NCI-H510A treated with DMSO at 0.1 percent for 48 hours (cell line): ENCODE measurements around the gene CMTM8.

ENCODE experiments used
- DNase-seq: peaks from one replicate; lab custom pipeline; 2025; lab: John Stamatoyannopoulos, UW

The CMTM8 gene

GRCh38 chr3:32307591-32307990 is 69.1 kb downstream of the CMTM8 start:
- no peak for DNase-seq

DNA sequence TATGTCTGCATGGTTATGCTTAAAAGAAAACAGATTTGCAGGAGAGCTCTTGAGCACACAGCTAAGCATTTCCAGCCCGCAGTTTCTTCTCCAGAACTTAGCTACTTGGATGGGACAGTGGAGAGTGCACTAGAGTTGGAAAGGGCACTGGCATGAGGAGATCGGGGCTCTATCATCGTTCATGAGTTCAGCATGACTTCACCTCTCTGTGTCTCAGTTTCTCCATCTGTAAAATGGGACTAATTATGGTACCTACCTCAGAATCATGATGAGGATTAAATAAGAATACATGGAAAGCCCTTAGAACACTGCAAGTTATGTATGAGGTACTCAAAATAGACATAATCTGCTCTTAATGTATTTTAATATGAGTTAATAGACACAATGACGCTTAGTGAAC is 69.9 kb downstream of the CMTM8 start:
- DNase-seq, result no peak

- DNase-seq, result no peak
Measured at GRCh38 chr3:32309654-32310242, 71.3 kb downstream of the CMTM8 start.

GRCh38 chr3:32310336-32310735 is 71.9 kb downstream of the CMTM8 start:
- peak; percentile 24 for DNase-seq

GRCh38 chr3:32310918-32311839 is 72.7 kb downstream of the CMTM8 start:
- no peak for DNase-seq

- no peak for DNase-seq
Measured at GRCh38 chr3:32312251-32312650, 73.8 kb downstream of the CMTM8 start.

- DNase-seq, result no peak
Measured at GRCh38 chr3:32313169-32313568, 74.7 kb downstream of the CMTM8 start.

DNA sequence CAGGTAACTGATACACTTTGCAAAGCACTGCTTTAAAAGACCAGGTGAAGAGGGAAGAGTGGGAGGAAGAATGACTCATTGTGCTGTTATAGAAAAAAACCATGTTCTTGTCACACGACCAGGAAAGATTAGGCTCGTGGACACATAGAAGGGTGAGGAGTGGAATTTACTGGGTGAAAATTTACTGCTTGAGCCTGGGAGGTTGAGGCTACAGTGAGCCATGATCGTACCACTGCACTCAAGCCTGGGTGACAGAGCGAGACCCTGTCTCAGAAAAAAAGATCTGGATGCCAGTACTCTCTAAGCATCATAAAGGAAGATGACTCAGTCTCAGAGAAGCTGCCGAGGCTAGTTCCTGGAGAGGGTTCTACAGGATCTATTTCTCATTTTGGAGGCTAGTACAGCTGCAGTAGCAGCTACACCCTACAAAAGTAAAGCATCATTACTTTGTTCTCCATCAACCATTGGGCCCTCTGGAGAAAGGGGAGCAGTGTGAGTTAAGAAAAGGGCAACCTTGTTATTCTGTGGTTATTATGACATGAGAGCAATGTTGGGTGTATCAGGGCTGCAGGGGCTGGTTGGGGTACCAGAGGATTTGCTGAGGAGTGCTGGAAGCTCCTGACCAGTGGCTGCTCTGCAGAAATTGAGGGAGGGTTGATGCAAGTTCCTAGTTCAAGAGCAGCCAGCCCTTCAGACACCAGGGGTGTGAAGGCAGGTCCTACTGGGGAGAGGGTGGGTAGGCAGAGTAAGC is 75.4 kb downstream of the CMTM8 start:
- no peak for DNase-seq

DNA sequence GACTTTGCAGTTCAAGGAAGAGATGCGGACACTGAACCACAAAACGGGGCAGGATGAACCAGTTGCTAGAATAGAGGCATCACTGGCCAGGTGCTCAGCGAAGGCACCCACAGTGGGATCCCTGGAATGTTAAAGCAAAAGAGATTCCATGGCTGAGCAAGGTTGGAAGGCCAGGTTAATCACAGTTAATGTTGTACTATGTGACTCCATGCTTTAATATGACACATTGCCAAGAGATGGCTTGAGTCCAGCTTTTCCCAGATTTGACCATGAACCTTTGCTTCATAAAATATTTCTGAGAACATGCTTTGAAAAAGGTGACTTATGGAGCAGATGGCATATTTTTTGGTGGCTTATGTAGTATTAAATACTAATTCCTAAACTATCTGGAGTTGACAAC is 77.0 kb downstream of the CMTM8 start:
- no peak for DNase-seq

- DNase-seq, result no peak
Measured at GRCh38 chr3:32316319-32316718, 77.8 kb downstream of the CMTM8 start.

GRCh38 chr3:32316976-32317375 is 78.5 kb downstream of the CMTM8 start:
- DNase-seq, result no peak

- DNase-seq, result no peak
Measured at GRCh38 chr3:32319607-32320006, 81.1 kb downstream of the CMTM8 start.

- no peak for DNase-seq
Measured at GRCh38 chr3:32320080-32320479, 81.6 kb downstream of the CMTM8 start.

DNA sequence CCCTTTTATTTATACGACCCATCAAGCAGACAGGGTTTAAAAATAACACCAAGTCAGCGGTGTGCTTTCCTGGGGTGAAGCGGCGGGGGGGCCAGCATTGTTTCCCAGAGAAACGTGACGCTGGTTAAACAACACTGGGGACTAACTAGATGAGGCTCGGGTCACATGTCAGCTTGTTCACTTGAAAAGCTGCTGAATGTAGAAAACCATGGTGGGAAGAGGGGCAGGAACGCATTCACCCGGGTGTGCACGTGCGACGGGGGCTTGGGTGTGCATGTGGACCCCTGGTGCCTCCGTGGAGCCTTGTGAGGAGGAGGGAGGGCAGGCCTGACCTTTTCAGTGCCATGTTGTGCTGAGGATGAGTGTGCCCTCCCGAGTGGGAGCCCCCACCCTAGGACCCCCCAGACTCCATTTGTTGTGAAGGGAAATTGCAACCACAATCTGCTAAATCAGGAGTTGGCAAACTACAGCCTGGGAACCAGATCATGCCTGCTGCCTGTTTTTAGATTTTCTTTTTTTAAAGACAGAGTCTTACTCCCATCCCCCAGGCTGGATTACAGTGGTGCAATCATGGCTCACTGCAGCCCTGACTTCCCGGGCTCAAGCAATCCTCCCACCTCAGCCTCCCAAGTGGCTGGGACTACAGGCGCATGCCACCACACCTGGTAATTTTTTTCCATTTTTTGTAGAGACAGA is 82.8 kb downstream of the CMTM8 start:
- DNase-seq, result peak; percentile 55

DNA sequence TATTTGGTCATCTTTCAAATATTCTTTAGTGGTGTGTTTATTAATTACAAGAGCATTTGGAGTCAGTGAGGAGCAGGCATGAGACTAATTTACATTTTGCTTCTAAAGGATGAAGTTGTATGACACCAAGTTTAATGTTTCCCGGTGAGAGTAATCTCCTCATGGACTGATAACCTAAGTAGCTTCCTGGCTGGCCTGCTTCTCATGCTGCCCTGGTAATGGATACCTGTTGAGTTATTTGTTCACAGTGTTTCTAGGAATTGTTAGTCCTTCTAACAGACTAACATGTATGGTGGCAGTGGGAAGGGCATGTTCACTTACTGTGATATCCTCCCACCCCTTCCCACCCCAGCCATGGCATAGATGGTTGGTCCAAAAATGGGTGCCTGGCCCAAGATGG is 83.8 kb downstream of the CMTM8 start:
- DNase-seq, result no peak

DNA sequence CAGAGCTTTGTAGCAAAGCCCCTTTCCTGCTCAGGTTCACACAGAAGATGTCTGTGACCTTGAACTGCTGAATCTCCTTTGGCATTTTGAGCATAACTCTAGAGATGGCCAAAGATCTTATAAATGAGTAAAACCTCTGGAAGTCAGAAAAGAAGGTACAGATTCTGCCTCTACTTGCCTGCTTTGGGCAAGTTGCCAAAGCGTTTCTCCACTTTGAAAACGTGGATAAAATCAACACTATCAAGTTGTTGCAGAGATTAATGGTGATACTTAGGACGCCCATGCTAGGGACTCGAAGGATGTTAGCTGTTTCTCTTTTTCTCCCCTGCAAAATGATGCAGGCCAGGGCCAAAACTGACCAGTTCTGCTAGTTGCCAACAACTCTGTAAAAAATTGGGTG is 85.1 kb downstream of the CMTM8 start:
- no peak for DNase-seq

DNA sequence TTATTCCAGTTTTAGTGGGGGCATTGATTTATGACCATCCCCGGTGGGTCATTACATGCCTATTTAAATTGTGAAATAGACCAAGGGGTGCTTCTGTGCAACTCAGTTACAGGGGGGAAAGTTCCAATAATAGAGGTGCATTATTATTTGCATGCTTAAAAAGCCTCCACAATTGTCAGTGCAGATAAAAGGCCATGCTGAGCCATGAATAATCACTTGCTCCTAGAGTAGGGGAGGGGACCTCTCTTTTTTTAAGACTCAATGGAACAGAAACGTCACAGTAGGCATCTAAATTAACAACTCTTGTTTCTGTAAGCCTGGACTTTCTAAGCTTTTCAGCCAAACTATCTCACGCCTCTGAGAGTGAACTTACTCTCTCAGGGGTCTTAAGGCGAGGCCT is 86.7 kb downstream of the CMTM8 start:
- no peak for DNase-seq

DNA sequence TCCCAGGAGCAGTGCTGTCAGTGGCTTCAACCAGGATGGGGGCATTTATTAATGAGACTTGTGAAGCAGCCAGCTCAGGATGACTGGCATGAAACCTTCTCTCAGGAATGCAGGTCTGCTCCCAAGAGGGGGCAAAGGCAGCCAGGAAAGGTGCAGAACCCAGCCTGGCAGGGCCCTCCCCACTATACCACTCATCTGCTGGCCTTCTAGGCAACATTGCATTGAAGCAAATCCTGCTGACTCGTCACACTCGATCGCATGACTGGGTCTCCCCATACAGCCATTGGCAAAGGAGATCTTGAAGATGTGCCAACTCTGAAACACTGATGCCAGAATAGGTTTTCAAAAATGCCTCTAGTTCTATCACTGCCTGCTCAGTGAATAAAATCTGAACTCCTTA is 87.4 kb downstream of the CMTM8 start:
- no peak for DNase-seq

- no peak for DNase-seq
Measured at GRCh38 chr3:32326795-32327194, 88.3 kb downstream of the CMTM8 start.

DNA sequence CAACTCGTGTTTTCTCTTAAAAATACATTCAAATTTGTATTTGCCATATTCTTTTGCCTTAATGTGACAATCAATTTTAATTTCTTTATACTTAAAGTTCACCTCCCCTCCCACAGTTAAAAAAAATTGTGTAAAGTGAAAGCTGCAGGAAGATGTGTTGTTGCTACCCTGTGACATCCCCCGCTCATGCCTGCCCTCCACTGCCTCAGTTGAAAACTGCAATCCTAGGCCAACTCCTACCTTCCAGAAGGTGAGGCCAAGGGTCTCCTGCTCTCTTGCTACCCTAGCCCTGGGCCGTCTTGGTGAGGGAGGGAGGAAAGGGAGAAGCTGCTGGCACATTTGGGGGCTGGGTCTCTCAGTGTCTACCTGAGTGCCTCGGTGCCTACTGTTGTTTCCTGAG is 96.2 kb downstream of the CMTM8 start:
- DNase-seq, result no peak

DNA sequence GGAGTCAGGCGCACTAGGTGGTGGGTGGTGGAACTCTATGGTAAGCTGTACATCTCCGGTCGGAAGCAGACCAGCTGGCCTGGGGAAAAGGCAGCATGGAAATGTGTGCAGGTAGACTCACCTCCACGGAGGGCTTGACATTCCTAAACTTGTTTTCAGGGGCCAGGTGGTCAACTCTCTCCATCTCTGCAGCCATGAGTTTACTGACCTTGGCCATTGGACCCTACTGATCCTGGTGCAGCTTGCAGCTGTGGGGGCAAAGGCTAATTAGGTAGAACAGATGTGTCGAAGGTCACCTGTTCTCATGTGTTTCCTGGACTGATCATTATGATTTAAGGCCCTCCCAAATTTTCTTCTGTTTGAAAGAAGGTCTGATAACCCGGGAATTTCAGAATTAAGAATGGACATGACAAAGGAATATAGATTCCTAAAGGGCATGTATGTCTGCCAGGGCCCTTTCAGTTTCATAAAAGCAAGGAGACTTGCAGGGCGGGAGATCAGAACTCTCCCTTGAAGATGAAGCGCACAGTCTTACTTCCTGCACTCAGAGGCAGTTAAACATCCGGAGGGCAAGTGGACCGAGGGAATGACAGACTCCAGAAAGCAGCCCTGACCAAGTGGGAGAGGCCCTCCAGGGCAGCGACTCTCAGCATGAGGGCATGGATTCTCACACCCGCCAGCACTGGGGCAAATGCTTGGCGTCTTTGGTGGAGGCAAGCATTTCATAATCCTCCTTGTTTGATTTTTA is 97.1 kb downstream of the CMTM8 start:
- DNase-seq, result no peak

DNA sequence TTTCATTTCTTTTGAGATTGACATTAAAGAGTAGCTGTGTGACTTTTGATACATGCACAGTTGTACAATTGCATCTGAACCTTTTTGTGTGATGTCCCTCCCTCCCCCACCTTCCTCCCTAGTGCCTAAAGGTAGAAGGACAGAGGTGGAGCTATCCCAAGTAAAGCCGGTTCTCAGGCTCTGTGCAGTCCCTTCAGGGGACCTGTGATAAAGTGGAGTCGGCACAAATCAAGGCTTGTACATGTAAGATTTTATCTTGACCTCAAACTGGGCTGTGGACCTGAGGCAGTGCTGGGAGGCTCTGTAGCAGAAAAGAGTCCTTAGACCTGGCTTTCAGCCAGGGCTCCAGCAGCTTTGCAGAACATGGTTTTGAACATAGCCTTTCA is 97.6 kb downstream of the CMTM8 start:
- no peak for DNase-seq
